ENCODE results near the gene ABHD6.
"Not testable (repeated sequence)": the region's sequence is repeated elsewhere in the genome, so short reads cannot be mapped to it uniquely, and the experiment has no call there.

The ABHD6 gene

GRCh38 chr3:58335652-58335947 lies 98.0 kb downstream of the ABHD6 start:
- no peak overlapping the region for H3K27ac ChIP-seq (replicated peaks; ENCODE audit: low read length)
- H2BK120ac ChIP-seq (ENCODE audit: low read depth, low read length) = no peak overlapping the region
- H3K18ac ChIP-seq (ENCODE audit: low read length) = no peak overlapping the region
- H2BK15ac ChIP-seq (ENCODE audit: low read length) = no peak overlapping the region
- no peak overlapping the region for H4K91ac ChIP-seq (ENCODE audit: low read depth, low read length, poor library complexity)
- peaks cover 2 to 4% of the 10 kb centered on the region in 2 donors for H3K4me1 ChIP-seq (ENCODE audit: control insufficient read depth in 2 of 2, insufficient read depth in 1 of 2, low read depth in 1 of 2, low read length in 2 of 2)
- H3K36me3 ChIP-seq (replicated peaks in 1 of 2; ENCODE audit: control insufficient read depth in 2 of 2, insufficient read depth in 2 of 2, low read length in 2 of 2) = no peaks in the 10 kb centered on the region
- H2AFZ ChIP-seq (ENCODE audit: low read length) = no peak overlapping the region
- no peaks in the 10 kb centered on the region for H3K9me3 ChIP-seq (replicated peaks in 1 of 2; ENCODE audit: control insufficient read depth in 2 of 2, insufficient read depth in 1 of 2, low read depth in 1 of 2, low read length in 2 of 2)
- H2BK5ac ChIP-seq (ENCODE audit: low read length) = no peak overlapping the region
- no peak overlapping the region for H2BK12ac ChIP-seq (ENCODE audit: low read length)
- DNase-seq (ENCODE audit: low spot score) = no peak
- H3K4me2 ChIP-seq (ENCODE audit: insufficient read depth, low read length, poor library complexity, severe bottlenecking) = no peak overlapping the region
- H3K4ac ChIP-seq (ENCODE audit: low read length) = no peak overlapping the region
- peaks cover 3% of the 10 kb centered on the region for H3K79me1 ChIP-seq (ENCODE audit: low read depth, low read length)
- no peak overlapping the region for H2AK5ac ChIP-seq (ENCODE audit: low read depth, low read length)
- no peak overlapping the region for H3K9ac ChIP-seq (ENCODE audit: low read depth, low read length, poor library complexity)
- no peak overlapping the region for H3K14ac ChIP-seq (ENCODE audit: low read length)
- H3K27me3 ChIP-seq (ENCODE audit: control insufficient read depth in 3 of 3, insufficient read depth in 3 of 3, low read depth in 1 of 3, low read length in 3 of 3) = peaks cover 0 to 2% (median 0%) of the 10 kb centered on the region in 3 experiments
- H4K8ac ChIP-seq (ENCODE audit: low read depth, low read length) = no peak overlapping the region
- no peak overlapping the region for H3K23ac ChIP-seq (ENCODE audit: low read depth, low read length, poor library complexity)
- no CpG with 5 or more reads among the region's 1 CpG for WGBS, 2 donors (ENCODE audit: extremely low coverage in 2 of 2, insufficient read length in 2 of 2, insufficient replicate concordance in 1 of 2)
- H3K4me3 ChIP-seq (ENCODE audit: low read length in 2 of 2) = no peak overlapping the region

- Histone ChIP-seq H3K36me3 (replicated peaks in 1 of 2; ENCODE audit: control insufficient read depth in 2 of 2, insufficient read depth in 2 of 2, low read length in 2 of 2) (no peaks in the 10 kb centered on the region), H3K4me2 (ENCODE audit: insufficient read depth, low read length, poor library complexity, severe bottlenecking) (no peak overlapping the region), H2BK120ac (ENCODE audit: low read depth, low read length) (no peak overlapping the region), H4K8ac (ENCODE audit: low read depth, low read length) (no peak overlapping the region), H3K9ac (ENCODE audit: low read depth, low read length, poor library complexity) (no peak overlapping the region), H3K4ac (ENCODE audit: low read length) (no peak overlapping the region), H2BK12ac (ENCODE audit: low read length) (no peak overlapping the region), H3K14ac (ENCODE audit: low read length) (no peak overlapping the region), H2AFZ (ENCODE audit: low read length) (no peak overlapping the region), H3K18ac (ENCODE audit: low read length) (no peak overlapping the region), H3K4me3 (ENCODE audit: low read length in 2 of 2) (no peak overlapping the region), H3K23ac (ENCODE audit: low read depth, low read length, poor library complexity) (no peak overlapping the region), H3K27ac (replicated peaks; ENCODE audit: low read length) (no peak overlapping the region), H3K4me1 (ENCODE audit: control insufficient read depth in 2 of 2, insufficient read depth in 1 of 2, low read depth in 1 of 2, low read length in 2 of 2) (peaks cover 2 to 4% of the 10 kb centered on the region in 2 donors), H2BK15ac (ENCODE audit: low read length) (no peak overlapping the region), H2BK5ac (ENCODE audit: low read length) (no peak overlapping the region), H3K27me3 (ENCODE audit: control insufficient read depth in 3 of 3, insufficient read depth in 3 of 3, low read depth in 1 of 3, low read length in 3 of 3) (peaks cover 0 to 2% (median 0%) of the 10 kb centered on the region in 3 experiments), H2AK5ac (ENCODE audit: low read depth, low read length) (no peak overlapping the region), H4K91ac (ENCODE audit: low read depth, low read length, poor library complexity) (no peak overlapping the region), H3K9me3 (replicated peaks in 1 of 2; ENCODE audit: control insufficient read depth in 2 of 2, insufficient read depth in 1 of 2, low read depth in 1 of 2, low read length in 2 of 2) (no peaks in the 10 kb centered on the region), H3K79me1 (ENCODE audit: low read depth, low read length) (peaks cover 3% of the 10 kb centered on the region)
- WGBS, 2 donors (ENCODE audit: extremely low coverage in 2 of 2, insufficient read length in 2 of 2, insufficient replicate concordance in 1 of 2) = no CpG with 5 or more reads among the region's 3 CpGs
- no peak for DNase-seq (ENCODE audit: low spot score)
These were observed 98.7 kb downstream of the ABHD6 start for GRCh38 chr3:58336135-58336882.

- H2BK5ac ChIP-seq (ENCODE audit: low read length) = no peak overlapping the region
- no peak overlapping the region for H3K4me2 ChIP-seq (ENCODE audit: insufficient read depth, low read length, poor library complexity, severe bottlenecking)
- WGBS, 2 donors (ENCODE audit: extremely low coverage in 2 of 2, insufficient read length in 2 of 2, insufficient replicate concordance in 1 of 2) = no CpG with 5 or more reads among the region's 1 CpG
These were observed 99.6 kb downstream of the ABHD6 start for GRCh38 chr3:58337190-58337589.

GRCh38 chr3:58339146-58339545 lies 101.6 kb downstream of the ABHD6 start:
- H3K23ac ChIP-seq (ENCODE audit: low read depth, low read length, poor library complexity); H3K27me3 ChIP-seq (ENCODE audit: control insufficient read depth in 3 of 3, insufficient read depth in 3 of 3, low read depth in 1 of 3, low read length in 3 of 3); H3K79me1 ChIP-seq (ENCODE audit: low read depth, low read length); H2BK15ac ChIP-seq (ENCODE audit: low read length); H3K9ac ChIP-seq (ENCODE audit: low read depth, low read length, poor library complexity); H3K14ac ChIP-seq (ENCODE audit: low read length); H3K18ac ChIP-seq (ENCODE audit: low read length); DNase-seq (ENCODE audit: low spot score); H4K91ac ChIP-seq (ENCODE audit: low read depth, low read length, poor library complexity); H3K9me3 ChIP-seq (replicated peaks in 1 of 2; ENCODE audit: control insufficient read depth in 2 of 2, insufficient read depth in 1 of 2, low read depth in 1 of 2, low read length in 2 of 2); H3K4me3 ChIP-seq (ENCODE audit: low read length in 2 of 2); H2AFZ ChIP-seq (ENCODE audit: low read length); H3K4me1 ChIP-seq (ENCODE audit: control insufficient read depth in 2 of 2, insufficient read depth in 1 of 2, low read depth in 1 of 2, low read length in 2 of 2); H2BK120ac ChIP-seq (ENCODE audit: low read depth, low read length); H3K27ac ChIP-seq (replicated peaks; ENCODE audit: low read length); H2AK5ac ChIP-seq (ENCODE audit: low read depth, low read length); H3K4ac ChIP-seq (ENCODE audit: low read length); H3K36me3 ChIP-seq (replicated peaks in 1 of 2; ENCODE audit: control insufficient read depth in 2 of 2, insufficient read depth in 2 of 2, low read length in 2 of 2); H2BK5ac ChIP-seq (ENCODE audit: low read length); H2BK12ac ChIP-seq (ENCODE audit: low read length); H4K8ac ChIP-seq (ENCODE audit: low read depth, low read length); H3K4me2 ChIP-seq (ENCODE audit: insufficient read depth, low read length, poor library complexity, severe bottlenecking): not testable (repeated sequence)
- 100% methylated on average over 1 of the region's 12 CpGs; no CpG with 5 or more reads in 1 of the 2 donors for WGBS, 2 donors (ENCODE audit: extremely low coverage in 2 of 2, insufficient read length in 2 of 2, insufficient replicate concordance in 1 of 2)

More at GRCh38 chr3:58337190-58337589, 99.6 kb downstream of the ABHD6 start:
- Histone ChIP-seq H3K4ac (ENCODE audit: low read length) (no peak overlapping the region), H4K91ac (ENCODE audit: low read depth, low read length, poor library complexity) (no peak overlapping the region), H2BK15ac (ENCODE audit: low read length) (no peak overlapping the region), H2AK5ac (ENCODE audit: low read depth, low read length) (no peak overlapping the region), H3K23ac (ENCODE audit: low read depth, low read length, poor library complexity) (no peak overlapping the region), H3K27me3 (ENCODE audit: control insufficient read depth in 3 of 3, insufficient read depth in 3 of 3, low read depth in 1 of 3, low read length in 3 of 3) (no peaks in the 10 kb centered on the region), H3K4me3 (ENCODE audit: low read length in 2 of 2) (no peak overlapping the region), H3K9me3 (replicated peaks in 1 of 2; ENCODE audit: control insufficient read depth in 2 of 2, insufficient read depth in 1 of 2, low read depth in 1 of 2, low read length in 2 of 2) (no peaks in the 10 kb centered on the region), H2BK120ac (ENCODE audit: low read depth, low read length) (no peak overlapping the region), H3K27ac (replicated peaks; ENCODE audit: low read length) (no peak overlapping the region), H3K9ac (ENCODE audit: low read depth, low read length, poor library complexity) (no peak overlapping the region), H3K79me1 (ENCODE audit: low read depth, low read length) (peaks cover 3% of the 10 kb centered on the region), H2AFZ (ENCODE audit: low read length) (no peak overlapping the region), H3K36me3 (replicated peaks in 1 of 2; ENCODE audit: control insufficient read depth in 2 of 2, insufficient read depth in 2 of 2, low read length in 2 of 2) (no peaks in the 10 kb centered on the region), H2BK12ac (ENCODE audit: low read length) (no peak overlapping the region), H3K4me1 (ENCODE audit: control insufficient read depth in 2 of 2, insufficient read depth in 1 of 2, low read depth in 1 of 2, low read length in 2 of 2) (peaks cover 2 to 3% of the 10 kb centered on the region in 2 donors), H4K8ac (ENCODE audit: low read depth, low read length) (no peak overlapping the region), H3K14ac (ENCODE audit: low read length) (no peak overlapping the region), H3K18ac (ENCODE audit: low read length) (no peak overlapping the region)
- DNase-seq (ENCODE audit: low spot score) = no peak
